G401.6 (cell line): ENCODE measurements around the gene ABLIM1.

Experiments
- FAIRE-seq: peaks from 2 replicates; lab custom pipeline; 2012; peaks lifted over from hg19 to GRCh38; lab: Jason Lieb, UNC

The ABLIM1 gene

DNA sequence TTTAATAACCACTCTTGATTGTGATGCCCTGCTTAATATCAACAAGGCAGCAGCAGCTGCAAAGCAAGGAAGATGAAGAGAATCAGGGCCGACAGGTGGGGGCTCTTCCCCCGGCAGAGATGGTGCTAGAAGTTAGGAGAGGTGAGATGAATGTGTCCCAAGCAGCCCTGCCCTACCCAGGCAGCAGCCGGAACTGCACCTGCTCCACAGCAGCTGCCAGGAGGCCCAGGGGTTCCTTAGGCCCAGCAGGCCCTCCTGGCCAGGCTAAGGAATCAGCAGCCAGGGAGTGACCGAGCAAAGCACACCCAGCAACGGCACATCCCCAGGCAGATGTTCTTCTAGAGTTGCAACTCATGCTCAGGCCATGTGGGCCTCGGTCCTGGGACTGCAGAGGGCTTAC, 271.6 kb downstream of the ABLIM1 start:
- FAIRE-seq, result no peak

- no peak for FAIRE-seq
Measured at GRCh38 chr10:114385557-114385956, 272.5 kb downstream of the ABLIM1 start.

GRCh38 chr10:114384601-114385000, 273.5 kb downstream of the ABLIM1 start:
- no peak for FAIRE-seq

DNA sequence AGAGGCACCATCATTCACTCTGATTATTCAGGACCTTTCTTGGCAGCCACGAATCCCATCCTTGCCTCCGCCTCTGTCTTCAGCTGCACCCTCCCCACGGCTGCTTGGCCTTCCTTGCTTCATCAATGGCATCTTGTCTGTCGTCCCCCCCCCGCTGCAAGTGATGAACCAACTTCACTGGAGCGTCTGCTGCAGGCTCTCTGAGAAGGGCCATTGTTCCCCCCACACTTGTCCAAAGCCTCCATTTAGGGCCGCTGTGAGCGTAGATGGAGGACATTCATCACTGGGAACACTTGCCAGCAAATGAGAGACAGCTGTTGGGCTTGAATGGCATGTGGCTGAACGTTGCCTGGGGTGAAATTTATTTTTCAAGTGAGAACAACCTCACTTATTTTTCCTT, 273.9 kb downstream of the ABLIM1 start:
- no peak for FAIRE-seq
